Natural killer cell (primary cell): ENCODE data around the gene MGLL. TPM values are rescaled to one million over a fixed set of nuclear protein-coding genes. Genes with fewer than 3 reads are reported as not detected.

Experiments used
- ATAC-seq, 3 donors: fragments of 150-1000 bp in 2 of 3; fragments of 200-7000 bp in 1 of 3; cut with Tn5 transposase; 1 replicate in 1 of 3; 2 replicates in 2 of 3; pipeline ENCODE4 v1.10.0; 2021; ENCODE audit warnings: mild to moderate bottlenecking in 2 of 3, moderate library complexity in 2 of 3
- DNase-seq, 2 donors: peaks; one replicate each; pipeline versions ENCODE4 v3.0.0 to v3.0.0-alpha.2; 2013 to 2021; ENCODE audit warnings: mixed read lengths in 1 of 2
- H3K27ac ChIP-seq: one replicate; pipeline ENCODE4 v1.5.1; 2013; ENCODE audit warnings: mild to moderate bottlenecking, low read length
- H3K27me3 ChIP-seq: one replicate; pipeline ENCODE4 v1.6.1; 2013; ENCODE audit warnings: low read length; ENCODE audit not compliant: control insufficient read depth, insufficient read depth
- H3K36me3 ChIP-seq: one replicate; pipeline ENCODE4 v1.6.1; 2013; ENCODE audit warnings: low read length; ENCODE audit not compliant: control insufficient read depth, insufficient read depth
- H3K4me1 ChIP-seq: one replicate; pipeline ENCODE4 v1.6.1; 2013; ENCODE audit warnings: low read length; ENCODE audit not compliant: control insufficient read depth, insufficient read depth
- H3K4me3 ChIP-seq: one replicate; pipeline ENCODE4 v1.5.1; 2013; ENCODE audit warnings: low read length
- H3K9me3 ChIP-seq: one replicate; pipeline ENCODE4 v1.6.1; 2013; ENCODE audit warnings: low read length; ENCODE audit not compliant: control insufficient read depth, insufficient read depth
- H3K27ac Mint-ChIP-seq, 2 donors: one replicate each; pipeline ENCODE4 v1.8.0; 2022; ENCODE audit warnings: mild to moderate bottlenecking in 2 of 2, mixed read lengths in 2 of 2, moderate library complexity in 1 of 2
- H3K27me3 Mint-ChIP-seq, 2 donors: one replicate each; pipeline ENCODE4 v1.8.0; 2022; ENCODE audit warnings: low read depth in 2 of 2, mixed read lengths in 2 of 2
- H3K36me3 Mint-ChIP-seq: one replicate; pipeline ENCODE4 v1.8.0; 2022; ENCODE audit warnings: mixed read lengths
- H3K4me1 Mint-ChIP-seq, 2 donors: one replicate each; pipeline ENCODE4 v1.8.0; 2022; ENCODE audit warnings: mixed read lengths in 2 of 2
- H3K4me3 Mint-ChIP-seq: one replicate; pipeline ENCODE4 v1.8.0; 2022; ENCODE audit warnings: mild to moderate bottlenecking, moderate library complexity, mixed read lengths
- H3K9me3 Mint-ChIP-seq, 2 donors: one replicate each; pipeline ENCODE4 v1.8.0; 2022; ENCODE audit warnings: mixed read lengths in 2 of 2
- WGBS: methylation state at CpG from one replicate; pipeline ENCODE4 v1.1.7; 2013; ENCODE audit warnings: missing lambda C conversion rate; ENCODE audit not compliant: insufficient coverage; 5-methylcytosine and 5-hydroxymethylcytosine counted together
- intact Hi-C: fragments of 100-400 bp; cut with micrococcal nuclease; formaldehyde crosslinking; loops from one replicate; pipeline ENCODE4 v1.14.2; 2022
- total RNA-seq, 4 donors: library from RNA; stranded (reverse); fragments of 120-200 nt in 1 of 4; gene quantifications; one replicate each; pipeline versions ENCODE4 v1.2.3 to v1.2.4, GENCODE V29; 2013 to 2022
- TF ChIP-seq, protein P1 (sequence below): fragments of 200-600 bp; IDR thresholded peaks from one replicate; pipeline ENCODE4 v1.8.0; 2022; ENCODE audit warnings: antibody characterized with exemption

The MGLL gene
- total RNA-seq, 3 donors from 2014 or later (not counting 1 experiment from before 2014, with no cell fraction given), result 2.7 to 4.6 (median 3.0) TPM

DNA sequence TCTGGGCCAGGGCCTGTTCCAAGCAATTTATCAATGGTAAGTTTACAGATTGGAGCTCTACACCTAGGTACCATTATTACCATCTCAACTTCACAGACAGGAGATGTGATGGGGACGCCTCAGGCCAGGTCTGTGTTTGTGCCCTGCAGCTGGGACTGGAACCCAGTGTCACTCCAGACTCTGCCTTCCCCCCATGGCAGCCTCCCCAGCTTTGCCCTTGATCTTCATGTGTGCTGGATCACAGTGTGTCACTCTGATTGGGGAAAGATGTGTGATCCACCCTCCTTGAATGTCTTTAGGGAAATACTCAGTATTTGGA, 59.6 kb downstream of the MGLL start:
- H3K9me3 Mint-ChIP-seq, result no peaks in the 10 kb centered on the region
- intact Hi-C loops, result no loop called here
- Histone ChIP-seq H3K27me3 (no peaks in the 10 kb centered on the region), H3K4me1 (peaks cover 29% of the 10 kb centered on the region), H3K27ac (no peak overlapping the region), H3K4me3 (no peak overlapping the region), H3K36me3 (no peaks in the 10 kb centered on the region), H3K9me3 (no peaks in the 10 kb centered on the region)
- no peak for ATAC-seq
- TF ChIP-seq, protein P1, sequence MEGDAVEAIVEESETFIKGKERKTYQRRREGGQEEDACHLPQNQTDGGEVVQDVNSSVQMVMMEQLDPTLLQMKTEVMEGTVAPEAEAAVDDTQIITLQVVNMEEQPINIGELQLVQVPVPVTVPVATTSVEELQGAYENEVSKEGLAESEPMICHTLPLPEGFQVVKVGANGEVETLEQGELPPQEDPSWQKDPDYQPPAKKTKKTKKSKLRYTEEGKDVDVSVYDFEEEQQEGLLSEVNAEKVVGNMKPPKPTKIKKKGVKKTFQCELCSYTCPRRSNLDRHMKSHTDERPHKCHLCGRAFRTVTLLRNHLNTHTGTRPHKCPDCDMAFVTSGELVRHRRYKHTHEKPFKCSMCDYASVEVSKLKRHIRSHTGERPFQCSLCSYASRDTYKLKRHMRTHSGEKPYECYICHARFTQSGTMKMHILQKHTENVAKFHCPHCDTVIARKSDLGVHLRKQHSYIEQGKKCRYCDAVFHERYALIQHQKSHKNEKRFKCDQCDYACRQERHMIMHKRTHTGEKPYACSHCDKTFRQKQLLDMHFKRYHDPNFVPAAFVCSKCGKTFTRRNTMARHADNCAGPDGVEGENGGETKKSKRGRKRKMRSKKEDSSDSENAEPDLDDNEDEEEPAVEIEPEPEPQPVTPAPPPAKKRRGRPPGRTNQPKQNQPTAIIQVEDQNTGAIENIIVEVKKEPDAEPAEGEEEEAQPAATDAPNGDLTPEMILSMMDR, result no peak
- 60% methylated on average over 1 of the region's 1 CpG for WGBS
- H3K4me3 Mint-ChIP-seq, result peak overlapping the region; percentile 5
- H3K27me3 Mint-ChIP-seq, result no peaks in the 10 kb centered on the region
- DNase-seq, result no peak
- no peaks in the 10 kb centered on the region for H3K36me3 Mint-ChIP-seq
- H3K4me1 Mint-ChIP-seq, result peaks cover 18% of the 10 kb centered on the region in 2 donors
- peak overlapping the region in 1 of 2 donors; percentile 83 for H3K27ac Mint-ChIP-seq

DNA sequence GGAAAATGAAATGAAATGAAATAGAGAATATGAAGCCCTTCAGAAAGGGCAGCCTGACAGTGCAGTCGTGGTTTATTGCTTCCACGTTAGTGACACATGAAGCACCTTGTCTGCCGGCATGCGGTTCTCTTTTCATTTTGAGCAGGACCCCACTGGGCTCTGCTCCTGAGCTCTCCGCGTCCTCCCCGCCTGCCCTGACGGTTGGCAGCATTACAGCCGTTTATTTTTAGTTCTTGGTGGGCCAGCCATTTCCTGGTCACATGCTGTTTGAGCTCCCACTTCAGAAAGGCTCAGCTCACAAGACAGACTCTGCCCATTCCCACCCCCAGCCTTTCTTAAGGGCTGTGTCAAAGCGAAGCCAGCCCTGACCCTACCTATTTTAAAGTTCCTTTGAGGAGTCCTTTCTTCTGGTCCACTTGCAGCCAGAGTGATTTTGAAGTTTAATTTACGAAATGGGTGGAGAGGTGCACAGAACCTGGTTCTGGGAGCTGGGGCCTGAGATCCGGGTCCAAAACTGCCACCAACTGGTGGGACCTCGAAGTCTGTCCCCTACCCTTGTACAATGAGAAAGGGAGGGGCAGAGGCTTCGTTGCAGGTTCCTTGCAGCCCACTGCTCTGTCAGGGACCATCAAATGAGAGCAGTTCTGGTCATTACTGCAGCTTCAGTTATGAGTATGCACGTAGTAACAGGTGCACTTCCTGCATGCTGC, 60.1 kb downstream of the MGLL start:
- ATAC-seq, result peak; percentile 38 to 54 (median 42)
- H3K27me3 ChIP-seq, result no peaks in the 10 kb centered on the region
- H3K4me1 ChIP-seq, result peaks cover 29% of the 10 kb centered on the region
- Mint-ChIP-seq H3K4me3 (peak overlapping the region; percentile 82), H3K4me1 (peaks cover 18% of the 10 kb centered on the region in 2 donors), H3K36me3 (no peaks in the 10 kb centered on the region), H3K9me3 (no peaks in the 10 kb centered on the region), H3K27ac (peak overlapping the region in 1 of 2 donors; percentile 83), H3K27me3 (no peaks in the 10 kb centered on the region)
- no peak overlapping the region for H3K27ac ChIP-seq
- WGBS, result 10% methylated on average over 15 of the region's 15 CpGs
- H3K36me3 ChIP-seq, result no peaks in the 10 kb centered on the region
- intact Hi-C loops, result no loop called here
- H3K9me3 ChIP-seq, result no peaks in the 10 kb centered on the region
- H3K4me3 ChIP-seq, result peak overlapping the region; percentile 16
- no peak for DNase-seq
- TF ChIP-seq, protein P1, result no peak

DNA sequence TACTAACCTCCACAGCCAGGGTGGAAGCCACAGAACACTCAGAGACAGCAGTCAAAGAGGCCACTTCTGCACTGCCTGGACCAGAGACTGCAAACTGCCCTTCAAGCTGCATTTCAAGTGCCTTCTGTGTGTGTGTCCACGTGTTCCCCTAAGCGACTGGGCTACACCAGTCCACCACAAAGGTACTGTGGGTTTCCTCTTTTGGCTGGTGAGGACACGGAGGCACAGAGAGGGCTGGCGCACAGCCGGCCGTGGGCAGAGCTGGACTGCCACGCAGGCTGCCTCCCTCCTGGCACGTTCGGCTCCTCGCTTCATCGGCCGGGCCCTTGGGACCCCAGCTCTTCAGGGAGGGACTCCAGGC, 60.9 kb downstream of the MGLL start:
- ATAC-seq (peak; percentile 59 to 73 (median 63)), DNase-seq (no peak)
- Histone ChIP-seq H3K4me1 (peaks cover 29% of the 10 kb centered on the region), H3K27me3 (no peaks in the 10 kb centered on the region), H3K9me3 (no peaks in the 10 kb centered on the region), H3K27ac (no peak overlapping the region), H3K4me3 (peak overlapping the region; percentile 16), H3K36me3 (no peaks in the 10 kb centered on the region)
- no peaks in the 10 kb centered on the region for H3K36me3 Mint-ChIP-seq
- WGBS, result 18% methylated on average over 12 of the region's 12 CpGs
- TF ChIP-seq, protein P1, result no peak
- intact Hi-C loops, result no loop called here
- peak overlapping the region in 1 of 2 donors; percentile 83 for H3K27ac Mint-ChIP-seq
- H3K4me1 Mint-ChIP-seq, result peaks cover 18% of the 10 kb centered on the region in 2 donors
- H3K4me3 Mint-ChIP-seq, result peak overlapping the region; percentile 82
- H3K9me3 Mint-ChIP-seq, result no peaks in the 10 kb centered on the region
- no peaks in the 10 kb centered on the region for H3K27me3 Mint-ChIP-seq
